K562 (cell line): ENCODE results near the gene LRP2. TPM values are rescaled to one million over a fixed set of nuclear protein-coding genes. Genes with fewer than 3 reads are reported as not detected.
A peak's percentile ranks its signal among the peaks of the same experiment; 100 is the strongest.

Experiments
- MTF1 ChIP-seq: fragments of 250-450 bp; sonication (Bioruptor Pico); IDR thresholded peaks from 2 replicates; pipeline ENCODE4 v1.9.0; 2021; ENCODE audit warnings: moderate library complexity, mild to moderate bottlenecking, inconsistent platforms, borderline replicate concordance
- NEUROD1 ChIP-seq: fragments of 150-350 bp; IDR thresholded peaks from 2 replicates; pipeline ENCODE4 v1.6.1; 2014; ENCODE audit warnings: borderline replicate concordance, low read length, low read depth; ENCODE audit not compliant: partially characterized antibody
- PCBP1 ChIP-seq: fragments of 200-400 bp; formaldehyde crosslinking; IDR thresholded peaks from 2 replicates; pipeline ENCODE4 v1.6.1; 2018; ENCODE audit warnings: mild to moderate bottlenecking, low read depth, low read length; ENCODE audit not compliant: poor library complexity, severe bottlenecking
- RAD51 ChIP-seq: fragments of 450-650 bp; IDR thresholded peaks from 2 replicates; pipeline ENCODE4 v1.7.1; 2016; ENCODE audit warnings: low read depth, mild to moderate bottlenecking, borderline replicate concordance
- ZNF24 ChIP-seq: fragments of 450-650 bp; IDR thresholded peaks from 2 replicates; pipeline ENCODE4 v1.6.1; 2016
- ZNF57 ChIP-seq: fragments of 450-650 bp; formaldehyde crosslinking; IDR thresholded peaks from 2 replicates; pipeline ENCODE4 v1.4.0; 2020; ENCODE audit warnings: mild to moderate bottlenecking, moderate library complexity
- polyA plus RNA-seq, 8 experiments: library from polyadenylated mRNA; depleted of rRNA in 4 of 8; stranded (reverse) in 5 of 8; unstranded in 3 of 8; fragments of >200 nt; fragmentation: Nextera tagmentation in 2 of 8; fragmentation: Illumina TruSeq in 1 of 8; extraction: Ambion mirVana in 2 of 8; extraction: Trizol in 1 of 8; gene quantifications; 2 replicates each; pipeline versions ENCODE4 v1.2.1 to v1.2.3, GENCODE V29; 2011 to 2014; ENCODE audit warnings: inconsistent platforms in 1 of 8, missing spikeins in 1 of 8
- total RNA-seq, 7 experiments: library from RNA; depleted of rRNA in 6 of 7; stranded (reverse); fragments of >200 nt in 6 of 7; fragmentation: Illumina TruSeq in 2 of 7; extraction: Trizol in 2 of 7; gene quantifications; 2 replicates each; pipeline versions ENCODE4 v1.2.1 to v1.2.3, GENCODE V29; 2011 to 2021; ENCODE audit warnings: low replicate concordance in 1 of 7
- TF ChIP-seq, protein P1 (sequence below), 2 experiments: fragments of 450-650 bp; formaldehyde crosslinking in 1 of 2; IDR thresholded peaks; 2 replicates each; pipeline versions ENCODE4 v1.4.0 to v1.6.1; 2014 to 2020; ENCODE audit warnings: mild to moderate bottlenecking in 2 of 2, borderline replicate concordance in 1 of 2, low read depth in 1 of 2
- TF ChIP-seq, protein P2 (sequence below): fragments of 250-450 bp; sonication (Bioruptor Pico); IDR thresholded peaks from 2 replicates; pipeline ENCODE4 v1.5.0; 2020; ENCODE audit warnings: mild to moderate bottlenecking, borderline replicate concordance
- TF ChIP-seq, protein P3 (sequence below), 2 experiments: IDR thresholded peaks in 1 of 2; conservative IDR thresholded peaks in 1 of 2; 2 replicates each; pipeline ENCODE4 v1.6.1; 2016; ENCODE audit warnings: low read depth in 2 of 2, mild to moderate bottlenecking in 1 of 2, missing compliant biosample characterization in 1 of 2, missing genetic modification characterization in 1 of 2, moderate library complexity in 1 of 2
- TF ChIP-seq, protein P4 (sequence below): IDR thresholded peaks from 2 replicates; pipeline ENCODE4 v1.6.1; 2011; ENCODE audit not compliant: insufficient read length; ENCODE audit errors: extremely low read depth

The LRP2 gene
- total and polyA plus RNA-seq, 9 of the 15 experiments (the other 6 are each of a cell fraction or from before 2014, with no cell fraction given): 0.04 to 0.18 (median 0.11) TPM; not detected in 1

GRCh38 chr2:169190197-169190775 lies 172.0 kb downstream of the LRP2 start (continued):
- TF ChIP-seq, protein P1, sequence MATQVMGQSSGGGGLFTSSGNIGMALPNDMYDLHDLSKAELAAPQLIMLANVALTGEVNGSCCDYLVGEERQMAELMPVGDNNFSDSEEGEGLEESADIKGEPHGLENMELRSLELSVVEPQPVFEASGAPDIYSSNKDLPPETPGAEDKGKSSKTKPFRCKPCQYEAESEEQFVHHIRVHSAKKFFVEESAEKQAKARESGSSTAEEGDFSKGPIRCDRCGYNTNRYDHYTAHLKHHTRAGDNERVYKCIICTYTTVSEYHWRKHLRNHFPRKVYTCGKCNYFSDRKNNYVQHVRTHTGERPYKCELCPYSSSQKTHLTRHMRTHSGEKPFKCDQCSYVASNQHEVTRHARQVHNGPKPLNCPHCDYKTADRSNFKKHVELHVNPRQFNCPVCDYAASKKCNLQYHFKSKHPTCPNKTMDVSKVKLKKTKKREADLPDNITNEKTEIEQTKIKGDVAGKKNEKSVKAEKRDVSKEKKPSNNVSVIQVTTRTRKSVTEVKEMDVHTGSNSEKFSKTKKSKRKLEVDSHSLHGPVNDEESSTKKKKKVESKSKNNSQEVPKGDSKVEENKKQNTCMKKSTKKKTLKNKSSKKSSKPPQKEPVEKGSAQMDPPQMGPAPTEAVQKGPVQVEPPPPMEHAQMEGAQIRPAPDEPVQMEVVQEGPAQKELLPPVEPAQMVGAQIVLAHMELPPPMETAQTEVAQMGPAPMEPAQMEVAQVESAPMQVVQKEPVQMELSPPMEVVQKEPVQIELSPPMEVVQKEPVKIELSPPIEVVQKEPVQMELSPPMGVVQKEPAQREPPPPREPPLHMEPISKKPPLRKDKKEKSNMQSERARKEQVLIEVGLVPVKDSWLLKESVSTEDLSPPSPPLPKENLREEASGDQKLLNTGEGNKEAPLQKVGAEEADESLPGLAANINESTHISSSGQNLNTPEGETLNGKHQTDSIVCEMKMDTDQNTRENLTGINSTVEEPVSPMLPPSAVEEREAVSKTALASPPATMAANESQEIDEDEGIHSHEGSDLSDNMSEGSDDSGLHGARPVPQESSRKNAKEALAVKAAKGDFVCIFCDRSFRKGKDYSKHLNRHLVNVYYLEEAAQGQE (IDR thresholded peaks at IDR 0.05; ENCODE audit: borderline replicate concordance): 0 out of 2 replicates have a peak, but pooled peaks have one; percentile 5
- TF ChIP-seq, protein P1 (CRISPR knock-in tag; IDR thresholded peaks at IDR 0.05; ENCODE audit: low read depth): no peak
- TF ChIP-seq, protein P2, sequence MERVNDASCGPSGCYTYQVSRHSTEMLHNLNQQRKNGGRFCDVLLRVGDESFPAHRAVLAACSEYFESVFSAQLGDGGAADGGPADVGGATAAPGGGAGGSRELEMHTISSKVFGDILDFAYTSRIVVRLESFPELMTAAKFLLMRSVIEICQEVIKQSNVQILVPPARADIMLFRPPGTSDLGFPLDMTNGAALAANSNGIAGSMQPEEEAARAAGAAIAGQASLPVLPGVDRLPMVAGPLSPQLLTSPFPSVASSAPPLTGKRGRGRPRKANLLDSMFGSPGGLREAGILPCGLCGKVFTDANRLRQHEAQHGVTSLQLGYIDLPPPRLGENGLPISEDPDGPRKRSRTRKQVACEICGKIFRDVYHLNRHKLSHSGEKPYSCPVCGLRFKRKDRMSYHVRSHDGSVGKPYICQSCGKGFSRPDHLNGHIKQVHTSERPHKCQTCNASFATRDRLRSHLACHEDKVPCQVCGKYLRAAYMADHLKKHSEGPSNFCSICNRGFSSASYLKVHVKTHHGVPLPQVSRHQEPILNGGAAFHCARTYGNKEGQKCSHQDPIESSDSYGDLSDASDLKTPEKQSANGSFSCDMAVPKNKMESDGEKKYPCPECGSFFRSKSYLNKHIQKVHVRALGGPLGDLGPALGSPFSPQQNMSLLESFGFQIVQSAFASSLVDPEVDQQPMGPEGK (CRISPR knock-in tag): no peak
- TF ChIP-seq MTF1 (no peak), PCBP1 (no peak), RAD51 (no peak), ZNF24 (no peak), ZNF57 (CRISPR knock-in tag) (no peak), NEUROD1 (no peak)
- TF ChIP-seq, protein P3, sequence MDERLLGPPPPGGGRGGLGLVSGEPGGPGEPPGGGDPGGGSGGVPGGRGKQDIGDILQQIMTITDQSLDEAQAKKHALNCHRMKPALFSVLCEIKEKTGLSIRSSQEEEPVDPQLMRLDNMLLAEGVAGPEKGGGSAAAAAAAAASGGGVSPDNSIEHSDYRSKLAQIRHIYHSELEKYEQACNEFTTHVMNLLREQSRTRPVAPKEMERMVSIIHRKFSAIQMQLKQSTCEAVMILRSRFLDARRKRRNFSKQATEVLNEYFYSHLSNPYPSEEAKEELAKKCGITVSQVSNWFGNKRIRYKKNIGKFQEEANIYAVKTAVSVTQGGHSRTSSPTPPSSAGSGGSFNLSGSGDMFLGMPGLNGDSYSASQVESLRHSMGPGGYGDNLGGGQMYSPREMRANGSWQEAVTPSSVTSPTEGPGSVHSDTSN (CRISPR knock-in tag; IDR thresholded peaks at IDR 0.05; ENCODE audit: low read depth): no peak
- TF ChIP-seq, protein P3 (tag; conservative IDR thresholded peaks at IDR 0.05; ENCODE audit: low read depth): 0 out of 2 replicates have a peak, but pooled peaks have one; percentile 15
- TF ChIP-seq, protein P4, sequence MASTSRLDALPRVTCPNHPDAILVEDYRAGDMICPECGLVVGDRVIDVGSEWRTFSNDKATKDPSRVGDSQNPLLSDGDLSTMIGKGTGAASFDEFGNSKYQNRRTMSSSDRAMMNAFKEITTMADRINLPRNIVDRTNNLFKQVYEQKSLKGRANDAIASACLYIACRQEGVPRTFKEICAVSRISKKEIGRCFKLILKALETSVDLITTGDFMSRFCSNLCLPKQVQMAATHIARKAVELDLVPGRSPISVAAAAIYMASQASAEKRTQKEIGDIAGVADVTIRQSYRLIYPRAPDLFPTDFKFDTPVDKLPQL: no peak
